ENCODE results near the gene CUTC.
"Not testable (repeated sequence)": the region's sequence is repeated elsewhere in the genome, so short reads cannot be mapped to it uniquely, and the experiment has no call there.

CUTC gene, protein sequence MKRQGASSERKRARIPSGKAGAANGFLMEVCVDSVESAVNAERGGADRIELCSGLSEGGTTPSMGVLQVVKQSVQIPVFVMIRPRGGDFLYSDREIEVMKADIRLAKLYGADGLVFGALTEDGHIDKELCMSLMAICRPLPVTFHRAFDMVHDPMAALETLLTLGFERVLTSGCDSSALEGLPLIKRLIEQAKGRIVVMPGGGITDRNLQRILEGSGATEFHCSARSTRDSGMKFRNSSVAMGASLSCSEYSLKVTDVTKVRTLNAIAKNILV
- 1.9 to 14.7 (median 8.6) reads per million in 18 experiments for total RNA-seq

DNA sequence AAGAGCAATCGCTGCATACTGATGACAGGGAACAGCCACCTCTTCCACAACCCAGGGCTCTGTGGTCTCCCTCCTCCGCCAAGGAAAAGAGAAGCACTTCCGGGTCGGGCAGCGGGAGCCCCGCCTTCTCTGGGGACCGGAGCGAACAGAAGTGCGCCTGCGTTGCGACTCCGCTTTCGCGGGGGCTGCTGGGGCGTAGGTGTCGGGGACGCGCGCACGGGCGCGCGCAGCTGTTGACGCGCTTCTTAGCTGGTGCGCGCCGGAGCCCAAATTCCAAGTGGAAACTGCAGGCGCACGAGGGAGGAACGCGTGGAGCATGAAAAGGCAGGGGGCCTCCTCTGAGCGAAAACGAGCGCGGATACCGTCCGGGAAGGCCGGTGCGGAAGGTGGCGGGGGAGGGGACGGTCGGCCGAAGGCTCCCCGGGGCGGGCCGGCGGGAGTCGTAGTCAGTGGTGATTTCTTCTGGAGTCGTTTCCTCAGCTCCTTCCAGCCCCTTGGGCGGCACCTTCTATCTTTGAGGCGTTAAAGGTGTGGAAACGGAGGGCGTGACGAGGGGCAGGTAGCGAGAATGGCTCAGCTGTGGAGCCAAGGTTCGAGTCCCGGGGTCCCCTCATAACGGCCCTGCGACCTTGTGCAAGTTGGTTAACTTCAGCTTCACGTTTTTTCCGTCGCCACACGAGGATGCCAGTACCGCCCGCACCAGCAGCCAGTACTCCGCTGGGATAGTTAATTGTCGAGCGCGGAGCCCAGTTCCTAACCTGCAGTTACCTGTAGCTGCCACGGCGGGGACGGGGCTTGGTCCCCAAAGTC lies at the start of gene CUTC, which contains the start of gene COX15:
Gene CUTC (plus strand): TSS at position 202 of the 810 bp plus-strand sequence. CDS start 115 bp downstream, at position 317.
Gene COX15 (minus strand): TSS at position 95 of the 810 bp plus-strand sequence. CDS start 78 bp downstream, at position 17.
- peak; percentile 97 to 98 for DNase-seq

- no peak for DNase-seq
Observed at GRCh38 chr10:99682752-99683151, 49.3 kb upstream of the CUTC start.

- peak; percentile 79 to 81 for DNase-seq
Observed at GRCh38 chr10:99685597-99685967, 46.5 kb upstream of the CUTC start.

DNA sequence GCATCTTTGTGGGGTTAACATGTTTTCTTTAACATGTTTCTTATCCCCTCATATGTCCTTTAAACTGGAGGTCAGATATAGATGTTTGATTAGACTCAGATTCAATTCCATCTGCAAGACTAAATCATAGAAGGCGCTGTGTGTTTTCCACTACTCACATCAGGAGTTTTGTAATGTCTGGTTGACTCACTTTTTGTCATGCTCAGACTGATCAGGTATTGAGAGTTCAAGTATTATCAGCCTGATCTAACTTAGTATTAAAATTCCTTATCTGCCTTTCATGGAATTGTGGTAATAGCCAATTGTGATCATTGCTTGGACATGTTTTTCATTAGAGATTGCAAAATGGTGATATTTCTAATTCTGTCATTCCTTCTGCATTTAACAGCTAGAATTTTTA lies 42.6 kb upstream of the CUTC start:
- no peak for DNase-seq

DNA sequence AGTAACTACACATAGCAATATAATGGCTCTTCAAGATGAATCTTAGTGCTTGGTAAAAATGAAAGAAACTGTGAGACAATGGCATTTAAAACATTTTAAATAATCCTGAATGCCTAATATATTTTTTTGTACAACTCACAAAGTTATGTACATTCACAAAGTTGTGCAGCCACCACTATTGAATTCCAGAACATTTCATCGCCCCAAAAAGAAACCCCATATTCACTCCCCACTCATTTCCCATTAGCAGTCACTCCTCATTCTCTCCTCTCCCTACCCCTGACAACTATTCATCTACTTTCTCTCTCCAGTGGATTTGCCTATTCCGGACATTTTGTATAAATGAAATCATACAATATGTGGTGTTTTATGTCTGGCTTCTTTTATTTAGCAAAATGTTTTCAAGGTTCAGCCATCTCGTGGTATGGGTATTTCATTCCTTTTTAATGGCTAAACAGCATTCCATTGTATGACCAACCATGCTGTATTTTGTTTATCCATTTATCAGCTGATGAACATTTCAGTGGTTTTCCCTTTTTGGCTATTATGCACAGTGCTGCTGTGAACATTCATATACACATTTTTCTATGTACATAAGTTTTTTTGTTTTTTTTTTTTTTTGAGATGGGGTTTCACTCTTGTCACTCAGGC lies 38.0 kb upstream of the CUTC start:
- no peak for DNase-seq

DNA sequence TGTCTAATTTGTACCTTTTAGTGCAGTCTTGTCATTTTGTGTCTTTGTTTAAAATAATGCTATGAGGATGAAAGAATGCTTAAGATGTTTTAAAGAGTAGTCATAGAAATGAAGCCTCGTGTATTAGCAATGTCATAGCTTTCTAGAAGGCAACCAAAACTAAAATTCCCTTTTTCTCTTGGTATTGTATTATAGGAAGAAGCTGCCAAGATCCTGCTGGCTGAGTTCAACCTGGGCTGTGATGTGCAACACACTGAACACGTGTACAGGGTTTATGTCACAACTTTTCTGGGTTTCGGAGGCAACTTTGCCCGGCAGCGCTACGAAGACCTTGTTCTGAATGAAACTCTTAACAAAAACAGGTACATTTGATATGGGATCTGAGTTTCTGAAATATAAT lies 36.3 kb upstream of the CUTC start:
- DNase-seq = no peak

GRCh38 chr10:99698504-99699080 lies 33.4 kb upstream of the CUTC start:
- DNase-seq = peak in 1 of 2 donors; percentile 13

DNA sequence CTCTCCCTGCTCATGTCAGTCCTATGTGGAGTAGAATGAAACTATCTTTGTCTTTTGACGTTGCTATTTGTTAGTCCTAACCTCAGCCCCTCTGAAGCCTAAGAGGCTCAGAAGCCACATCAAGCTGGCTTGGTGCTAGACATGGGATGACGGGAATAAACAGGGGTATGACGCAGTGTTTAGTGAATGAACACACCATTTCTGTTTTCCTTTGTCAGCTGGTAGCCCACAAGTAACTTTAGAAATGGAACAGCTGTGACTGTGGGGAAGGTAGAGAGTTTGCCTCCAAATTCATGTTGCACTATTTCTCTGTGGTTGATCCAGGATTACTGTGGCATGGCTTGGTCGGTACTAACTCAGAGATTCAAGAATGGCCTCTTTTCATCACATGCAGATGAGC lies 31.4 kb upstream of the CUTC start:
- DNase-seq = no peak

- no peak for DNase-seq
Observed at GRCh38 chr10:99708428-99709012, 23.5 kb upstream of the CUTC start.

- no peak for DNase-seq
Observed at GRCh38 chr10:99709480-99710229, 22.4 kb upstream of the CUTC start.

DNA sequence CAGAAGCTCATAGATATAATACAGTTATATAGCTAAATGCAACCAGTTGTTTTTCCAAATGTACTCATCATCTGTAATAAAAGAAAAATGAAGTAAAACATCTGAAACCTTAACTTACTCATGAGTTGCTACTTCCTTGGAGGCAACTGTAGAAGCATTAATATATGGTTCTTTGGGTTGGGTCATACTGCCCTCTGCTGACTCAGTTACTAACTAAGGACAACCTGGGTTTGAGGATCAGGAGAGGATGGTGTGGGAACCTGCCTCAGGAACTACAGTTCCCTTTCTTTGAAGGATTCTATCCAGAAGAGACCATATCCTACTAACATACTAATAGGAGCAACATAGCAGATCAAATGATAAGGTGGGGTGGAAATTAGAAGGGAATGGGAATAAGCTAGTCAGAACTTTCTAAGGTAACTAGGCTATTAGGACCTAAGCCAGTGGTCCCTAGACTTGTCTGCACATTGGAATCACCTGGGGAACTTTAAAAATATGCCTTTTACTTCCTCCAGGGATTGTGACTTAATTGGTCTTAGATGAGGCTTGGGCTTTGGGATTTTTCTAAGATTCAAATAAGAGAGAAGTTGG lies 20.8 kb upstream of the CUTC start:
- DNase-seq = peak; percentile 70 to 74

DNA sequence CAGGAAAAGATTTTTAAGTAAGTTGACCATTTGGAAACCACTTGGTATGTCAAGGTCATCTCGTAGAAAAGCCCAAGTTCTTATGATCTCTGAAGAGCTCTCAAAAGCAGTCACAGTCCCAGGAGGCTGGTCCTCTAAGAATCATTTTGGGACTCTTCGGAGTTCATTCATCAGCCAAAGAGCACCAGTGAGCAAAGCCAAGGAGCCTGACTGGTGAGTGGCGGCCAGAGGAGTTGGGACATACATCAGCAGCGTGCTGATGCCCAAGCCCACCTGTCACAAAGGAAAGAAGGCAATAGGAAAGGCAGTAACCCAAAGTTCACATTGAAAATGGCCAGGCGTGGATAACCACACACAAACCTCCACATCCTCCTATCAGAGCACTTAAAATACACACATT lies 17.6 kb upstream of the CUTC start:
- no peak for DNase-seq

DNA sequence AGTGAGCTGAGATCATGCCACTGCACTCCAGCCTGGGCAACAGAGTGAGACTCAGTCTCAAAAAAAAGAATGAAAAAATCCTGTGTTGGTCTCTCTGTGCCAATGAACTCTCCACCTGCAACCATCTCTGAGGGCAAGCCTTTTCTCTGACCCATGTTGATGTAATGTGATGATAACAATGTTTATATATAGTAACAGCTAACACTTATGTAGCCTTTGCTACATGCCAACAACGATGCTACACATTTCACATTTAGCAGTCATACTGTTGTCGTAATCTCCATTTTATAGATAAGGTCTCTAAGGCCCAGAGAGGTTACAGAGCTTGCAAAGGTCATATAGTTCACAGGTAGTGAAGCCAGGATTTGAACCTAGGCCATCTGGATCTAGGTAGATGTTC lies 11.6 kb upstream of the CUTC start:
- no peak for DNase-seq

GRCh38 chr10:99730026-99730425 lies 2.0 kb upstream of the CUTC start:
- DNase-seq = no peak

- peak in 1 of 2 donors; percentile 39 for DNase-seq
Observed at GRCh38 chr10:99731306-99732032, 565 bp upstream of the CUTC start.

- DNase-seq = no peak
Observed at GRCh38 chr10:99733366-99733765, 1.3 kb downstream of the CUTC start.

DNA sequence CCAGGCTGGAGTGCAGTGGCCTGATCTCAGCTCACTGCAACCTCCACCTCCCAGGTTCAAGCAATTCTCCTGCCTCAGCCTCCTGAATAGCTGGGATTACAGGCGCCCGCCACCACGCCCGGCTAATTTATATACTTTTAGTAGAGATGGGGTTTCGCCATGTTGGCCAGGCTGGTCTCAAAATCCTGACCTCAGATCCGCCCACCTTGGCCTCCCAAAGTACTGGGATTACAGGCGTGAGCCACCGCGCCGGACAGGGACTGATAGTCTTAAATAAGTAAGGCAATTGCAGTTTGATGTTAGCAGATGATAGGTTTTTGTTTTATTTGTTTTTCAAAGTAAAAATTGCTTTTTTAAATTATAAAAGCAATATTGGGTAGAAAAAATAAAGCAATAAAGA lies 2.1 kb downstream of the CUTC start:
- not testable (repeated sequence) for DNase-seq

DNA sequence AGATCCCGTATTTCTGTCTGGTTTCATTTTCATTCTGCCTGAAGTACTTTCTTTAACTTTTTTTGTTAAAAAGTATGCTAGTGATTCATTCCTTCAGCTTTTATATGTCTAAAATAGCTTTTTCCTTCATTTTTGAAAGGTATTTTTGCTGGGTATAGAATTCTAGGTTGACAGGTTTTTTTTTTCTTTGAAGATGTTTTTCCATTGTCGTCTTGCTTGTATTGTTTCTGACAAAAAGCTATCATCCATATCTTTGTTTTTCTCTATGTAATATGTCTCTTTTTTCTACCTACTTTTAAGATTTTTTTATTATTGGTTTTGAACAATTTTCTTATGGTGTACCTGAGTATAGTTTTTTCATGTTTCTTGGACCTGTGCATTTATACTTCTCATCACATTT lies 8.2 kb downstream of the CUTC start:
- no peak for DNase-seq

DNA sequence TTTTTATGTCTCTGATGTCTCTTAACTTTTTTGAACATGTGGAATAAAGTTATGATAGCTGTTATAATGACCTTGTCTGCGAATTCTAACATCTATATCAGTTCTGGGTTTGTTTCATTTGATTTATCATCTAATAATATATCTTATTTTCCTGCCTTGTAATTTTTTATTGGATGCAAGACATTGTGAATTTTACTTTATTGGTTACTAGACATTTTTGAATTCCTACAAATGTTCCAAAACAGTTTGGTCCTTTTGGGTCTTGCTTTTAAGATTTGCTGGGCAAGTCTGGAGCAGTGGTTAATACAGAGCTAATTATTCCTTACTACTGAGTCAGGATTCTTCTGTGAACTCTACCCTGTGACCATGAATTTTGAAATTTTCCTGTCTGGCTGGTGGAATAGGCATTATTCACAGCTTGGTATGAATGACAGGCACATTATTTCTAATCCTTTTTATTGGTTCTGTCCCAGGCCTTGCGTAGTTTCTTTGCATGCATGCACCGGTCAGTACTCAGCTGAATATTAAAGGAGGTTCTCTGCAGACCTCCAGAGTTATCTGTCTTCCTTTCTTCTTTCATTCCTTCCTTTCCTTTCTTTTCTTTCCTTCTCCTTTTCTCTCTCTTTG lies 9.0 kb downstream of the CUTC start:
- DNase-seq = no peak

- DNase-seq = no peak
Observed at GRCh38 chr10:99742254-99742653, 10.2 kb downstream of the CUTC start.

Measured in inflammatory macrophage (primary cell).